Occipital lobe (tissue), 2 donors: ENCODE measurements around the gene APOL2. TPM values are rescaled to one million over a fixed set of nuclear protein-coding genes. Genes with fewer than 3 reads are reported as not detected.
"Not testable (repeated sequence)": the region's sequence is repeated elsewhere in the genome, so short reads cannot be mapped to it uniquely, and the experiment has no call there.

ENCODE experiments used
- DNase-seq: peaks from one replicate; lab custom pipeline; 2025; lab: John Stamatoyannopoulos, UW
- total RNA-seq: library from RNA; depleted of rRNA; stranded (reverse); fragments of >200 nt; gene quantifications from one replicate; pipeline ENCODE4 v1.2.3, GENCODE V29; 2014

The APOL2 gene
- total RNA-seq, 1 donor from 2014 or later, result 7.0 TPM

GRCh38 chr22:36263216-36263673 lies 23.9 kb upstream of the APOL2 start:
- not testable (repeated sequence) for DNase-seq

GRCh38 chr22:36262307-36262706 lies 23.0 kb upstream of the APOL2 start:
- not testable (repeated sequence) for DNase-seq

GRCh38 chr22:36261675-36262074 lies 22.3 kb upstream of the APOL2 start:
- DNase-seq, result not testable (repeated sequence)

- no peak for DNase-seq
These were observed 20.4 kb upstream of the APOL2 start for GRCh38 chr22:36259615-36260300.

- no peak for DNase-seq
These were observed 19.6 kb upstream of the APOL2 start for GRCh38 chr22:36258701-36259614.

- no peak for DNase-seq
These were observed 18.8 kb upstream of the APOL2 start for GRCh38 chr22:36257948-36258670.

GRCh38 chr22:36257308-36257707 lies 18.0 kb upstream of the APOL2 start:
- no peak for DNase-seq

GRCh38 chr22:36256478-36256877 lies 17.2 kb upstream of the APOL2 start:
- no peak for DNase-seq

GRCh38 chr22:36255572-36255971 lies 16.2 kb upstream of the APOL2 start:
- DNase-seq, result not testable (repeated sequence)

GRCh38 chr22:36253523-36254490 lies 14.5 kb upstream of the APOL2 start:
- DNase-seq, result no peak

- no peak for DNase-seq
These were observed 13.6 kb upstream of the APOL2 start, which contains the start of gene APOL1 for GRCh38 chr22:36252754-36253522. Gene APOL1 (plus strand): TSS chr22:36253133. CDS start chr22:36254956, 1,823 bp downstream.

GRCh38 chr22:36251979-36252608 lies 12.8 kb upstream of the APOL2 start:
- DNase-seq, result not testable (repeated sequence)

GRCh38 chr22:36250292-36250960 lies 11.1 kb upstream of the APOL2 start:
- not testable (repeated sequence) for DNase-seq

- DNase-seq, result no peak
These were observed 9.8 kb upstream of the APOL2 start for GRCh38 chr22:36249160-36249559.

GRCh38 chr22:36247955-36248354 lies 8.6 kb upstream of the APOL2 start:
- DNase-seq, result no peak

GRCh38 chr22:36246718-36247117 lies 7.4 kb upstream of the APOL2 start:
- DNase-seq, result no peak

- DNase-seq, result no peak
These were observed 6.6 kb upstream of the APOL2 start for GRCh38 chr22:36245805-36246356.
